ENCODE data around the gene HS3ST3A1.
"Not testable (repeated sequence)": the region's sequence is repeated elsewhere in the genome, so short reads cannot be mapped to it uniquely, and the experiment has no call there.

The HS3ST3A1 gene

GRCh38 chr17:13534946-13535345, 66.8 kb downstream of the HS3ST3A1 start:
- no peak for DNase-seq

- no peak for DNase-seq
These were observed 70.0 kb downstream of the HS3ST3A1 start for GRCh38 chr17:13531721-13532120.

GRCh38 chr17:13525876-13526275, 75.9 kb downstream of the HS3ST3A1 start:
- no peak for DNase-seq

- no peak for DNase-seq
These were observed 78.6 kb downstream of the HS3ST3A1 start for GRCh38 chr17:13523164-13523563.

- DNase-seq = no peak
These were observed 79.0 kb downstream of the HS3ST3A1 start for GRCh38 chr17:13522749-13523148.

- DNase-seq = no peak
These were observed 79.9 kb downstream of the HS3ST3A1 start for GRCh38 chr17:13521784-13522183.

GRCh38 chr17:13520899-13521572, 80.7 kb downstream of the HS3ST3A1 start:
- DNase-seq = no peak

GRCh38 chr17:13518261-13519000, 83.3 kb downstream of the HS3ST3A1 start:
- no peak for DNase-seq

- DNase-seq = no peak
These were observed 88.7 kb downstream of the HS3ST3A1 start for GRCh38 chr17:13513039-13513405.

GRCh38 chr17:13510062-13510461, 91.7 kb downstream of the HS3ST3A1 start:
- no peak for DNase-seq

- DNase-seq = no peak
These were observed 92.2 kb downstream of the HS3ST3A1 start for GRCh38 chr17:13509527-13509926.

GRCh38 chr17:13508896-13509295, 92.8 kb downstream of the HS3ST3A1 start:
- DNase-seq = no peak

- no peak for DNase-seq
These were observed 98.2 kb downstream of the HS3ST3A1 start for GRCh38 chr17:13503526-13503925.

GRCh38 chr17:13502263-13502662, 99.5 kb downstream of the HS3ST3A1 start:
- DNase-seq = no peak

- DNase-seq = no peak
These were observed 100.8 kb downstream of the HS3ST3A1 start for GRCh38 chr17:13500947-13501346.

- no peak for DNase-seq
These were observed 103.5 kb downstream of the HS3ST3A1 start for GRCh38 chr17:13498184-13498583.

- DNase-seq = not testable (repeated sequence)
These were observed 105.1 kb downstream of the HS3ST3A1 start for GRCh38 chr17:13496553-13497056.

- no peak for DNase-seq
These were observed 106.3 kb downstream of the HS3ST3A1 start for GRCh38 chr17:13495423-13495822.

GRCh38 chr17:13492737-13493122, 109.0 kb downstream of the HS3ST3A1 start:
- no peak for DNase-seq

- DNase-seq = no peak
These were observed 109.6 kb downstream of the HS3ST3A1 start for GRCh38 chr17:13491916-13492736.

GRCh38 chr17:13491491-13491890, 110.2 kb downstream of the HS3ST3A1 start:
- no peak for DNase-seq

- no peak for DNase-seq
These were observed 110.7 kb downstream of the HS3ST3A1 start for GRCh38 chr17:13490906-13491482.

- DNase-seq = no peak
These were observed 111.3 kb downstream of the HS3ST3A1 start for GRCh38 chr17:13490427-13490826.

All from amniotic stem cell (primary cell).